SK-N-SH (cell line): ENCODE results near the gene QRICH2. TPM values are rescaled to one million over a fixed set of nuclear protein-coding genes. Genes with fewer than 3 reads are reported as not detected.
"Not testable (repeated sequence)": the region's sequence is repeated elsewhere in the genome, so short reads cannot be mapped to it uniquely, and the experiment has no call there.

Experiments used
- CTCF ChIA-PET: fragments of 300-600, 350-600 bp; formaldehyde crosslinking; extraction: SDS; loops from one replicate; lab custom pipeline; 2021; lab: Yijun Ruan, JAX
- POLR2A ChIA-PET: fragments of 350-600 bp; sonication (Branson Sonifier 250); formaldehyde crosslinking; extraction: SDS; loops from one replicate; lab custom pipeline; 2020; ENCODE audit warnings: antibody characterized with exemption, inconsistent platforms; lab: Yijun Ruan, JAX
- DNase-seq: peaks from one replicate; pipeline ENCODE4 v3.0.0; 2012
- H2AFZ ChIP-seq: fragments of 200-600 bp; sonication (generic); 2 replicates; pipeline ENCODE4 v1.8.1; 2016; ENCODE audit warnings: antibody characterized with exemption, mild to moderate bottlenecking, low read depth
- H3F3A ChIP-seq: fragments of 200-600 bp; sonication (generic); replicated peaks from 2 replicates; pipeline ENCODE3; 2016; ENCODE audit warnings: antibody characterized with exemption, mild to moderate bottlenecking; ENCODE audit not compliant: insufficient read depth
- H3K27ac ChIP-seq, 2 experiments: fragments of 200-500 bp in 1 of 2; fragments of 200-600 bp in 1 of 2; sonication (Bioruptor generic) in 1 of 2; sonication (generic), shearing (Covaris generic) in 1 of 2; 2 replicates each; pipeline versions ENCODE4 v1.5.1 to v1.6.1; 2014 to 2016; ENCODE audit warnings: low read depth in 2 of 2, inconsistent platforms in 1 of 2, low read length in 1 of 2, mild to moderate bottlenecking in 1 of 2, mixed read lengths in 1 of 2
- H3K27me3 ChIP-seq: fragments of 200-600 bp; sonication (generic), shearing (Covaris generic); 2 replicates; pipeline ENCODE4 v1.6.1; 2016; ENCODE audit warnings: mixed run types; ENCODE audit not compliant: insufficient read depth
- H3K36me3 ChIP-seq, 2 experiments: fragments of 200-500 bp in 1 of 2; fragments of 200-600 bp in 1 of 2; sonication (Bioruptor generic) in 1 of 2; sonication (generic) in 1 of 2; replicated peaks in 1 of 2; 2 replicates each; pipeline versions ENCODE3 to v1.5.1; 2014 to 2016; ENCODE audit warnings: low read length in 1 of 2, mild to moderate bottlenecking in 1 of 2; ENCODE audit not compliant: insufficient read depth in 2 of 2, control insufficient read depth in 1 of 2
- H3K4me1 ChIP-seq, 2 experiments: fragments of 200-500 bp in 1 of 2; fragments of 200-600 bp in 1 of 2; sonication (Bioruptor generic) in 1 of 2; sonication (generic), shearing (Covaris generic) in 1 of 2; 2 replicates each; pipeline versions ENCODE4 v1.5.1 to v1.6.1; 2014 to 2016; ENCODE audit warnings: low read depth in 1 of 2, low read length in 1 of 2, mixed run types in 1 of 2; ENCODE audit not compliant: insufficient read depth in 2 of 2, control insufficient read depth in 1 of 2
- H3K4me2 ChIP-seq: fragments of 200-600 bp; sonication (generic), shearing (Covaris generic); 2 replicates; pipeline ENCODE4 v1.6.1; 2017; ENCODE audit warnings: mixed run types
- H3K4me3 ChIP-seq, 2 experiments: fragments of 200-500 bp in 1 of 2; fragments of 200-600 bp in 1 of 2; sonication (Bioruptor generic) in 1 of 2; sonication (generic), shearing (Covaris generic) in 1 of 2; 2 replicates each; pipeline versions ENCODE4 v1.5.1 to v1.8.1; 2014 to 2016; ENCODE audit warnings: low read depth in 2 of 2, inconsistent platforms in 1 of 2, low read length in 1 of 2, mild to moderate bottlenecking in 1 of 2, mixed read lengths in 1 of 2, moderate library complexity in 1 of 2
- H3K79me2 ChIP-seq: fragments of 200-600 bp; sonication (generic); 2 replicates; pipeline ENCODE4 v1.8.1; 2017; ENCODE audit warnings: mild to moderate bottlenecking; ENCODE audit not compliant: insufficient read depth
- H3K9ac ChIP-seq: fragments of 200-600 bp; sonication (generic); 2 replicates; pipeline ENCODE4 v1.6.1; 2017; ENCODE audit warnings: mixed run types
- H3K9me2 ChIP-seq: fragments of 200-600 bp; sonication (generic); 2 replicates; pipeline ENCODE4 v1.6.1; 2017; ENCODE audit warnings: mixed run types
- H3K9me3 ChIP-seq: fragments of 200-600 bp; sonication (generic); 2 replicates; pipeline ENCODE4 v1.6.1; 2017; ENCODE audit warnings: mixed run types, mild to moderate bottlenecking, moderate library complexity
- H4K20me1 ChIP-seq: fragments of 200-600 bp; sonication (generic); 2 replicates; pipeline ENCODE4 v1.6.1; 2017; ENCODE audit warnings: mild to moderate bottlenecking, mixed run types; ENCODE audit not compliant: insufficient read depth
- ELF1 ChIP-seq: IDR thresholded peaks from 2 replicates; pipeline ENCODE4 v1.4.0; 2012
- EZH2phosphoT487 ChIP-seq: fragments of 200-600 bp; sonication (generic); IDR thresholded peaks from 2 replicates; pipeline ENCODE4 v1.6.1; 2017; ENCODE audit warnings: low read depth, mixed run types, mild to moderate bottlenecking, antibody characterized with exemption, moderate library complexity, borderline replicate concordance
- GABPA ChIP-seq: IDR thresholded peaks from 2 replicates; pipeline ENCODE4 v1.4.0; 2012; ENCODE audit warnings: low read depth, mild to moderate bottlenecking
- NRF1 ChIP-seq: IDR thresholded peaks from 2 replicates; pipeline ENCODE4 v1.6.1; 2012; ENCODE audit warnings: low read depth, mild to moderate bottlenecking, low read length
- PBX3 ChIP-seq: IDR thresholded peaks from 2 replicates; pipeline ENCODE4; 2012
- RAD21 ChIP-seq: IDR thresholded peaks from 2 replicates; pipeline ENCODE4 v1.6.1; 2012; ENCODE audit warnings: mild to moderate bottlenecking, low read length
- RXRA ChIP-seq: IDR thresholded peaks from 2 replicates; pipeline ENCODE4 v1.4.0; 2012; ENCODE audit warnings: low read depth, mild to moderate bottlenecking, borderline replicate concordance
- USF2 ChIP-seq: fragments of 150-350 bp; IDR thresholded peaks from 2 replicates; pipeline ENCODE4 v1.6.1; 2017; ENCODE audit warnings: antibody characterized with exemption, low read length, low read depth, borderline replicate concordance
- ZBTB33 ChIP-seq: IDR thresholded peaks from 2 replicates; pipeline ENCODE4 v1.4.0; 2012; ENCODE audit warnings: low read depth, borderline replicate concordance
- WGBS: methylation state at CpG from one replicate; pipeline ENCODE4 v1.1.6; 2017; ENCODE audit warnings: low lambda C conversion rate; 5-methylcytosine and 5-hydroxymethylcytosine counted together
- polyA plus RNA-seq, 3 experiments: library from polyadenylated mRNA; depleted of rRNA; stranded (reverse); fragments of >200 nt; gene quantifications; 2 replicates each; pipeline ENCODE4 v1.2.3, GENCODE V29; 2012

QRICH2 gene
- polyA plus RNA-seq, 1 of the 3 experiments (the other 2 are of a cell fraction) = 6.2 TPM

- TF ChIP-seq ZBTB33 = no peak
These were observed 52.2 kb downstream of the QRICH2 start (continued) for GRCh38 chr17:76255801-76256429.

DNA sequence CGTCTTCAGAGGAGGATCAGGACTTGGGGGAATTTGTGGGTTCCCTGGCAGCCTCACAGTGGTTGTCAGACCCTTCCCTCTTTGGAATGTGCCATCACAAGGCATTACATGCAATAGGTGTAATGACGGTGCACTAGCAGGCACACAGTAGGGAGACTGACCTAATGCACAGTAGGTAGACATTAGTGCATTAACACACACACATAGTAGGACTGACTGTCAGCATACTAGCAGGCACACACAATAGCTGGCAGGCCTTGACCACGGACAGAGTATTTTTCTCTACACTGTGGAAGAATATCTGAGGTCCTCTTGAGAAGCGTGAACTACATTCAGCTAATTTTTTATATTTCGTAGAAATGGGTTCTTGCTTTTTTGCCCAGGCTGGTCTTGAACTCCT, 53.8 kb downstream of the QRICH2 start:
- H3K9me2 ChIP-seq = no peaks in the 10 kb centered on the region
- TF ChIP-seq ELF1 (no peak), USF2 (no peak), RAD21 (no peak)
- H3K9me3 ChIP-seq = no peaks in the 10 kb centered on the region
- H3K27me3 ChIP-seq = no peaks in the 10 kb centered on the region
- no peaks in the 10 kb centered on the region for H3F3A ChIP-seq
- H3K4me1 ChIP-seq = no peaks in the 10 kb centered on the region; a peak in 1 of 4 replicates
- H3K9ac ChIP-seq = no peak overlapping the region
- no peak overlapping the region for H3K27ac ChIP-seq
- DNase-seq = no peak
- no peak overlapping the region for H2AFZ ChIP-seq
- ChIA-PET CTCF (interaction anchor here (0.8 to 4.4 kb wide), 5 partner anchors 9 to 26 kb away, joined by 3 to 21 read pairs (median 4); partner anchors contain the start of gene RNF157), POLR2A (no interaction called here)
- H3K36me3 ChIP-seq = no peaks in the 10 kb centered on the region
- H3K4me3 ChIP-seq = no peak overlapping the region
- WGBS = 77% methylated on average over 5 of the region's 5 CpGs
- no peak overlapping the region for H3K4me2 ChIP-seq
- no peaks in the 10 kb centered on the region for H4K20me1 ChIP-seq
- H3K79me2 ChIP-seq = no peaks in the 10 kb centered on the region

DNA sequence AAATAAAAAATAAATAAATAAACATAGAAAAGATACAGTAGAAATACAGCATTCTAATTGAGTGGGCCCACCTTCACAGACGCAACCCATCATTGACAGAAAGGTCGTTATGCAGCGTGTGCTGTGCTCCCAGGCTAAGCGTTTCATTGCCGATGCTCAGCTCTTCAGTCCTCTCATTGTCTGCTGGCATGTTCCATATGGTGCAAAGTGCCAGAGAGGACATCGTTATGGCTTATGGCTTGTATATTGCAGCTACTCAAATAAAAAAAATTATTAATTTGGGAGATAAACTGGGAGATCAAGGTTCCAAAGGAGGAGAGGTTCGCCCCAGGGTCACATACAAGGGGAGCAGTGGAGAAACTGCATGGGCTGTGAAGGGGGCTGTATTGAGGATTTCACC, 54.2 kb downstream of the QRICH2 start:
- Histone ChIP-seq H3K4me1 (no peaks in the 10 kb centered on the region; a peak in 1 of 4 replicates), H2AFZ (no peak overlapping the region), H3K27ac (no peak overlapping the region), H3K4me3 (no peak overlapping the region), H3K9me2 (no peaks in the 10 kb centered on the region), H3K9ac (no peak overlapping the region), H4K20me1 (no peaks in the 10 kb centered on the region), H3F3A (no peaks in the 10 kb centered on the region), H3K27me3 (no peaks in the 10 kb centered on the region), H3K36me3 (no peaks in the 10 kb centered on the region), H3K79me2 (no peaks in the 10 kb centered on the region), H3K4me2 (no peak overlapping the region), H3K9me3 (no peaks in the 10 kb centered on the region)
- ChIA-PET POLR2A (no interaction called here), CTCF (interaction anchor here (0.8 to 4.4 kb wide), 3 partner anchors 8 to 26 kb away, joined by 3 to 21 read pairs (median 3); no protein-coding TSS in a partner anchor)
- TF ChIP-seq EZH2phosphoT487 (no peak), PBX3 (no peak), NRF1 (no peak), GABPA (no peak), RXRA (no peak)
- DNase-seq = no peak
- 90% methylated on average over 7 of the region's 7 CpGs for WGBS

- H3K4me1 ChIP-seq, H3K4me3 ChIP-seq, H3K9me3 ChIP-seq, H2AFZ ChIP-seq, H3K79me2 ChIP-seq, H4K20me1 ChIP-seq, H3K36me3 ChIP-seq, H3F3A ChIP-seq, DNase-seq, H3K4me2 ChIP-seq, H3K9me2 ChIP-seq, H3K9ac ChIP-seq, H3K27me3 ChIP-seq, POLR2A ChIA-PET: not testable (repeated sequence)
- CTCF ChIA-PET = interaction anchor here (4.4 to 8.4 kb wide), 2 partner anchors 26 to 27 kb away, joined by 21 to 55 read pairs; no protein-coding TSS in a partner anchor
- 96% methylated on average over 23 of the region's 23 CpGs for WGBS
- H3K27ac ChIP-seq = peak overlapping the region in 1 of 2 experiments; percentile 14; a peak in 1 of 4 replicates
These were observed 54.9 kb downstream of the QRICH2 start for GRCh38 chr17:76252967-76253766.
